GM13977 (cell line): ENCODE results near the gene MARCHF9.

Experiments used
- DNase-seq: peaks from one replicate; pipeline ENCODE4 v3.0.0; 2012; ENCODE audit warnings: low spot score
- CTCF ChIP-seq: IDR thresholded peaks from 2 replicates; pipeline ENCODE4 v1.5.1; 2012; ENCODE audit warnings: mild to moderate bottlenecking, control low read depth; ENCODE audit not compliant: insufficient read depth; ENCODE audit errors: extremely low read depth, missing control alignments
- in situ Hi-C: fragments of 300-500 bp; cut with MboI; formaldehyde crosslinking; loops from one replicate; pipeline ENCODE4 v1.12.0; 2022; ENCODE audit warnings: low sequenced_read_pairs, low pct_unique_long_range_greater_than_20kb, mixed read lengths, inconsistent platforms; ENCODE audit not compliant: unreplicated experiment

MARCHF9 gene

GRCh38 chr12:57735198-57735855 is 19.6 kb upstream of the MARCHF9 start:
- DNase-seq, result no peak
- no peak for TF ChIP-seq CTCF
- in situ Hi-C loops, result no loop called here

GRCh38 chr12:57735952-57736740 is 18.8 kb upstream of the MARCHF9 start:
- no peak for DNase-seq
- TF ChIP-seq CTCF, result no peak
- in situ Hi-C loops, result no loop called here

GRCh38 chr12:57736741-57737466 is 18.0 kb upstream of the MARCHF9 start:
- in situ Hi-C loops, result no loop called here
- DNase-seq, result no peak
- TF ChIP-seq CTCF, result no peak

- TF ChIP-seq CTCF, result no peak
- in situ Hi-C loops, result no loop called here
- no peak for DNase-seq
Observed at GRCh38 chr12:57737467-57738460, 17.1 kb upstream of the MARCHF9 start.

GRCh38 chr12:57738661-57739237 is 16.2 kb upstream of the MARCHF9 start, which contains the start of gene AGAP2:
Gene AGAP2 (minus strand): TSS chr12:57738742. CDS start chr12:57738246, 496 bp downstream.
- DNase-seq, result no peak
- in situ Hi-C loops, result no loop called here
- no peak for TF ChIP-seq CTCF
